IPS DF 6.9 (cell line): ENCODE measurements around the gene RGP1.

Source experiments
- DNase-seq: peaks from one replicate; pipeline ENCODE4 v3.0.0-alpha.2; 2013; ENCODE audit warnings: low read depth, low spot score
- H3K27ac ChIP-seq: one replicate; pipeline ENCODE4 v1.5.1; 2013; ENCODE audit warnings: low read length, control low read depth
- H3K27me3 ChIP-seq: 2 replicates; pipeline ENCODE4 v1.6.1; 2013; ENCODE audit warnings: mild to moderate bottlenecking, low read length; ENCODE audit not compliant: control insufficient read depth, insufficient read depth
- H3K36me3 ChIP-seq: 2 replicates; pipeline ENCODE4 v1.6.1; 2013; ENCODE audit warnings: low read length; ENCODE audit not compliant: control insufficient read depth, insufficient read depth
- H3K4me1 ChIP-seq: 2 replicates; pipeline ENCODE4 v1.6.1; 2013; ENCODE audit warnings: low read length; ENCODE audit not compliant: control insufficient read depth, insufficient read depth
- H3K4me3 ChIP-seq: 2 replicates; pipeline ENCODE4 v1.5.1; 2013; ENCODE audit warnings: mild to moderate bottlenecking, low read length
- H3K9me3 ChIP-seq: 2 replicates; pipeline ENCODE4 v1.6.1; 2013; ENCODE audit warnings: low read length, inconsistent platforms; ENCODE audit not compliant: control insufficient read depth, insufficient read depth
- WGBS: extraction: QIAGEN DNeasy Blood & Tissue Kit; methylation state at CpG from one replicate; pipeline ENCODE4 v1.1.7; 2013; ENCODE audit warnings: mixed read lengths, missing lambda C conversion rate; ENCODE audit not compliant: insufficient read length, insufficient coverage; 5-methylcytosine and 5-hydroxymethylcytosine counted together

The RGP1 gene

GRCh38 chr9:35790385-35791296 is 41.6 kb downstream of the RGP1 start:
- DNase-seq, result peak; percentile 78
- Histone ChIP-seq H3K27ac (no peak overlapping the region), H3K4me3 (peak overlapping the region; percentile 42; the same call in 1 of the 2 replicates), H3K9me3 (no peaks in the 10 kb centered on the region), H3K36me3 (no peaks in the 10 kb centered on the region), H3K4me1 (peaks cover 5% of the 10 kb centered on the region), H3K27me3 (no peaks in the 10 kb centered on the region)
- WGBS, result no CpG with 5 or more reads among the region's 37 CpGs

- WGBS, result no CpG with 5 or more reads among the region's 64 CpGs
- H3K4me1 ChIP-seq, result peaks cover 5% of the 10 kb centered on the region
- H3K27me3 ChIP-seq, result no peaks in the 10 kb centered on the region
- peak within 1 kb of the TSS; percentile 42; the same call in 1 of the 2 replicates for H3K4me3 ChIP-seq
- no peaks in the 10 kb centered on the region for H3K36me3 ChIP-seq
- no peaks in the 10 kb centered on the region for H3K9me3 ChIP-seq
- DNase-seq, result no peak
- no peak within 1 kb of the TSS for H3K27ac ChIP-seq
Measured at GRCh38 chr9:35791297-35791921, 42.3 kb downstream of the RGP1 start, which contains the start of gene NPR2. TSS of gene NPR2 (plus strand) at chr9:35791591. CDS start at chr9:35792409, 818 bp downstream.

- Histone ChIP-seq H3K27me3 (no peaks in the 10 kb centered on the region), H3K36me3 (no peaks in the 10 kb centered on the region)
- WGBS, result no CpG with 5 or more reads among the region's 34 CpGs
Measured at GRCh38 chr9:35792024-35792813, 43.1 kb downstream of the RGP1 start.

GRCh38 chr9:35792826-35793225 is 43.7 kb downstream of the RGP1 start:
- no peak overlapping the region for H3K4me3 ChIP-seq
- no peaks in the 10 kb centered on the region for H3K36me3 ChIP-seq
- WGBS, result no CpG with 5 or more reads among the region's 14 CpGs
- no peaks in the 10 kb centered on the region for H3K27me3 ChIP-seq
- H3K27ac ChIP-seq, result no peak overlapping the region
- H3K4me1 ChIP-seq, result peaks cover 5% of the 10 kb centered on the region
- DNase-seq, result no peak
- no peaks in the 10 kb centered on the region for H3K9me3 ChIP-seq

More at GRCh38 chr9:35792024-35792813, 43.1 kb downstream of the RGP1 start:
- H3K4me1 ChIP-seq, result peaks cover 5% of the 10 kb centered on the region
- peak overlapping the region; percentile 42; the same call in 1 of the 2 replicates for H3K4me3 ChIP-seq
- no peak overlapping the region for H3K27ac ChIP-seq
- no peaks in the 10 kb centered on the region for H3K9me3 ChIP-seq
- no peak for DNase-seq

- Histone ChIP-seq H3K9me3 (no peaks in the 10 kb centered on the region), H3K27me3 (no peaks in the 10 kb centered on the region), H3K4me1 (peaks cover 5% of the 10 kb centered on the region), H3K27ac (no peak overlapping the region), H3K36me3 (no peaks in the 10 kb centered on the region), H3K4me3 (no peak overlapping the region)
- no peak for DNase-seq
- WGBS, result no CpG with 5 or more reads among the region's 2 CpGs
Measured at GRCh38 chr9:35793461-35793860, 44.4 kb downstream of the RGP1 start.

- H3K27me3 ChIP-seq, result no peaks in the 10 kb centered on the region
- no peak overlapping the region for H3K4me3 ChIP-seq
- DNase-seq, result no peak
- no peak overlapping the region for H3K27ac ChIP-seq
- no peaks in the 10 kb centered on the region for H3K9me3 ChIP-seq
- H3K4me1 ChIP-seq, result peaks cover 4% of the 10 kb centered on the region
- H3K36me3 ChIP-seq, result 0 out of 2 replicates have a peak, but pooled peaks cover under 1% of the 10 kb centered on the region
Measured at GRCh38 chr9:35795695-35796094, 46.6 kb downstream of the RGP1 start.

- Histone ChIP-seq H3K27ac (no peak overlapping the region), H3K36me3 (peaks cover 6% of the 10 kb centered on the region; the same call in 1 of the 2 replicates), H3K4me1 (no peaks in the 10 kb centered on the region), H3K27me3 (no peaks in the 10 kb centered on the region), H3K9me3 (no peaks in the 10 kb centered on the region), H3K4me3 (no peak overlapping the region)
- no CpG with 5 or more reads among the region's 6 CpGs for WGBS
- DNase-seq, result no peak
Measured at GRCh38 chr9:35797311-35798109, 48.4 kb downstream of the RGP1 start.

- no peak for DNase-seq
- Histone ChIP-seq H3K4me1 (no peaks in the 10 kb centered on the region), H3K9me3 (no peaks in the 10 kb centered on the region), H3K27ac (no peak overlapping the region), H3K36me3 (peaks cover 7% of the 10 kb centered on the region; the same call in 1 of the 2 replicates), H3K27me3 (no peaks in the 10 kb centered on the region), H3K4me3 (no peak overlapping the region)
- no CpG with 5 or more reads among the region's 4 CpGs for WGBS
Measured at GRCh38 chr9:35798658-35799374, 49.7 kb downstream of the RGP1 start.

- no peak overlapping the region for H3K4me3 ChIP-seq
- no CpG with 5 or more reads among the region's 7 CpGs for WGBS
- H3K4me1 ChIP-seq, result no peaks in the 10 kb centered on the region
- no peak for DNase-seq
- no peaks in the 10 kb centered on the region for H3K27me3 ChIP-seq
- no peak overlapping the region for H3K27ac ChIP-seq
- H3K9me3 ChIP-seq, result no peaks in the 10 kb centered on the region
- H3K36me3 ChIP-seq, result peaks cover 7% of the 10 kb centered on the region; the same call in 1 of the 2 replicates
Measured at GRCh38 chr9:35800530-35800929, 51.4 kb downstream of the RGP1 start.
